ENCODE measurements around the gene FAHD1. TPM values are rescaled to one million over a fixed set of nuclear protein-coding genes. Genes with fewer than 3 reads are reported as not detected.
"Not testable (repeated sequence)": the region's sequence is repeated elsewhere in the genome, so short reads cannot be mapped to it uniquely, and the experiment has no call there.

Gene FAHD1
- total and polyA plus RNA-seq, 4 donors = 7.4 to 42.1 (median 12.5) TPM

- H3K4me3 ChIP-seq (ENCODE audit: low read length in 2 of 2) = no peak overlapping the region
- ATAC-seq (ENCODE audit: low FRiP score) (no peak), DNase-seq (peak; percentile 45 to 73)
- intact Hi-C loops (cut with DNase I) = no loop called here
- H3K4me1 ChIP-seq (ENCODE audit: control insufficient read depth in 1 of 2, insufficient read depth in 2 of 2, low read length in 2 of 2) = no peaks in the 10 kb centered on the region
- no peaks in the 10 kb centered on the region for H3K27me3 ChIP-seq (ENCODE audit: control insufficient read depth in 1 of 2, insufficient read depth in 2 of 2, low read length in 1 of 2)
- H3K36me3 ChIP-seq (ENCODE audit: control insufficient read depth in 1 of 2, insufficient read depth in 2 of 2, low read length in 1 of 2) = no peaks in the 10 kb centered on the region
- H3K27ac ChIP-seq (ENCODE audit: low read depth in 1 of 2, low read length in 2 of 2) = no peak overlapping the region
- 86 to 89% methylated on average over 28 to 33 of the region's 33 CpGs for WGBS, 2 donors
- peaks cover under 1% of the 10 kb centered on the region for H3K9me3 ChIP-seq (ENCODE audit: control insufficient read depth, low read length)
Measured at GRCh38 chr16:1792836-1793577, 34.0 kb upstream of the FAHD1 start.

- DNase-seq = peak in 1 of 2 donors; percentile 72
- intact Hi-C loops (cut with DNase I) = no loop called here
- Histone ChIP-seq H3K9me3 (ENCODE audit: control insufficient read depth, low read length) (peaks cover 2% of the 10 kb centered on the region), H3K27me3 (ENCODE audit: control insufficient read depth in 1 of 2, insufficient read depth in 2 of 2, low read length in 1 of 2) (no peaks in the 10 kb centered on the region), H3K4me3 (ENCODE audit: low read length in 2 of 2) (no peak within 1 kb of the TSS), H3K4me1 (ENCODE audit: control insufficient read depth in 1 of 2, insufficient read depth in 2 of 2, low read length in 2 of 2) (no peaks in the 10 kb centered on the region), H3K36me3 (ENCODE audit: control insufficient read depth in 1 of 2, insufficient read depth in 2 of 2, low read length in 1 of 2) (no peaks in the 10 kb centered on the region), H3K27ac (ENCODE audit: low read depth in 1 of 2, low read length in 2 of 2) (no peak within 1 kb of the TSS)
- no peak for ATAC-seq (ENCODE audit: low FRiP score)
- WGBS, 2 donors = 59 to 60% methylated on average over 21 to 28 of the region's 28 CpGs
Measured at GRCh38 chr16:1793578-1794220, 33.3 kb upstream of the FAHD1 start, which contains the start of gene IGFALS. TSS of gene IGFALS (minus strand) at chr16:1793705. CDS start at chr16:1793652, 53 bp downstream.

- intact Hi-C loops (cut with DNase I) = no loop called here
- Histone ChIP-seq H3K9me3 (ENCODE audit: control insufficient read depth, low read length) (peaks cover 2% of the 10 kb centered on the region), H3K4me3 (ENCODE audit: low read length in 2 of 2) (no peak overlapping the region), H3K4me1 (ENCODE audit: control insufficient read depth in 1 of 2, insufficient read depth in 2 of 2, low read length in 2 of 2) (no peaks in the 10 kb centered on the region), H3K36me3 (ENCODE audit: control insufficient read depth in 1 of 2, insufficient read depth in 2 of 2, low read length in 1 of 2) (no peaks in the 10 kb centered on the region), H3K27ac (ENCODE audit: low read depth in 1 of 2, low read length in 2 of 2) (no peak overlapping the region), H3K27me3 (ENCODE audit: control insufficient read depth in 1 of 2, insufficient read depth in 2 of 2, low read length in 1 of 2) (no peaks in the 10 kb centered on the region)
- WGBS, 2 donors = 47 to 56% methylated on average over 18 of the region's 18 CpGs
- DNase-seq (peak in 1 of 2 donors; percentile 70), ATAC-seq (ENCODE audit: low FRiP score) (no peak)
Measured at GRCh38 chr16:1794221-1794871, 32.7 kb upstream of the FAHD1 start.

GRCh38 chr16:1794908-1795666 is 31.9 kb upstream of the FAHD1 start:
- no peaks in the 10 kb centered on the region for H3K4me1 ChIP-seq (ENCODE audit: control insufficient read depth in 1 of 2, insufficient read depth in 2 of 2, low read length in 2 of 2)
- no peak overlapping the region for H3K4me3 ChIP-seq (ENCODE audit: low read length in 2 of 2)
- no peak for ATAC-seq (ENCODE audit: low FRiP score)
- no peak overlapping the region for H3K27ac ChIP-seq (ENCODE audit: low read depth in 1 of 2, low read length in 2 of 2)
- intact Hi-C loops (cut with DNase I) = no loop called here
- WGBS, 2 donors = 80% methylated on average over 32 of the region's 32 CpGs
- H3K9me3 ChIP-seq (ENCODE audit: control insufficient read depth, low read length) = peaks cover 2% of the 10 kb centered on the region
- H3K27me3 ChIP-seq (ENCODE audit: control insufficient read depth in 1 of 2, insufficient read depth in 2 of 2, low read length in 1 of 2) = no peaks in the 10 kb centered on the region
- peak in 1 of 2 donors; percentile 66 for DNase-seq
- H3K36me3 ChIP-seq (ENCODE audit: control insufficient read depth in 1 of 2, insufficient read depth in 2 of 2, low read length in 1 of 2) = no peaks in the 10 kb centered on the region

- H3K4me1 ChIP-seq (ENCODE audit: control insufficient read depth in 1 of 2, insufficient read depth in 2 of 2, low read length in 2 of 2); H3K9me3 ChIP-seq (ENCODE audit: control insufficient read depth, low read length); H3K27ac ChIP-seq (ENCODE audit: low read depth in 1 of 2, low read length in 2 of 2); H3K36me3 ChIP-seq (ENCODE audit: control insufficient read depth in 1 of 2, insufficient read depth in 2 of 2, low read length in 1 of 2); ATAC-seq (ENCODE audit: low FRiP score); intact Hi-C loops (cut with DNase I); DNase-seq; H3K27me3 ChIP-seq (ENCODE audit: control insufficient read depth in 1 of 2, insufficient read depth in 2 of 2, low read length in 1 of 2); H3K4me3 ChIP-seq (ENCODE audit: low read length in 2 of 2): not testable (repeated sequence)
- 71 to 86% methylated on average over 5 of the region's 5 CpGs for WGBS, 2 donors
Measured at GRCh38 chr16:1799263-1799662, 27.7 kb upstream of the FAHD1 start.

GRCh38 chr16:1800701-1801100 is 26.3 kb upstream of the FAHD1 start:
- no peak for ATAC-seq (ENCODE audit: low FRiP score)
- intact Hi-C loops (cut with DNase I) = no loop called here
- H3K9me3 ChIP-seq (ENCODE audit: control insufficient read depth, low read length) = peaks cover 2% of the 10 kb centered on the region
- H3K4me1 ChIP-seq (ENCODE audit: control insufficient read depth in 1 of 2, insufficient read depth in 2 of 2, low read length in 2 of 2) = no peaks in the 10 kb centered on the region
- WGBS, 2 donors = 84 to 85% methylated on average over 10 of the region's 10 CpGs
- no peaks in the 10 kb centered on the region for H3K36me3 ChIP-seq (ENCODE audit: control insufficient read depth in 1 of 2, insufficient read depth in 2 of 2, low read length in 1 of 2)
- no peaks in the 10 kb centered on the region for H3K27me3 ChIP-seq (ENCODE audit: control insufficient read depth in 1 of 2, insufficient read depth in 2 of 2, low read length in 1 of 2)
- no peak overlapping the region for H3K27ac ChIP-seq (ENCODE audit: low read depth in 1 of 2, low read length in 2 of 2)
- H3K4me3 ChIP-seq (ENCODE audit: low read length in 2 of 2) = no peak overlapping the region
- no peak for DNase-seq

- H3K36me3 ChIP-seq (ENCODE audit: control insufficient read depth in 1 of 2, insufficient read depth in 2 of 2, low read length in 1 of 2) = peaks cover 0 to 2% of the 10 kb centered on the region in 2 donors
- no peak overlapping the region for H3K27ac ChIP-seq (ENCODE audit: low read depth in 1 of 2, low read length in 2 of 2)
- no peaks in the 10 kb centered on the region for H3K27me3 ChIP-seq (ENCODE audit: control insufficient read depth in 1 of 2, insufficient read depth in 2 of 2, low read length in 1 of 2)
- ATAC-seq (ENCODE audit: low FRiP score) = no peak
- intact Hi-C loops (cut with DNase I) = no loop called here
- H3K9me3 ChIP-seq (ENCODE audit: control insufficient read depth, low read length) = no peaks in the 10 kb centered on the region
- no peak overlapping the region for H3K4me3 ChIP-seq (ENCODE audit: low read length in 2 of 2)
- no peaks in the 10 kb centered on the region for H3K4me1 ChIP-seq (ENCODE audit: control insufficient read depth in 1 of 2, insufficient read depth in 2 of 2, low read length in 2 of 2)
- WGBS, 2 donors = 85 to 91% methylated on average over 10 of the region's 10 CpGs
- DNase-seq = no peak
Measured at GRCh38 chr16:1807626-1808025, 19.4 kb upstream of the FAHD1 start.

- Histone ChIP-seq H3K27me3 (ENCODE audit: control insufficient read depth in 1 of 2, insufficient read depth in 2 of 2, low read length in 1 of 2) (no peaks in the 10 kb centered on the region), H3K36me3 (ENCODE audit: control insufficient read depth in 1 of 2, insufficient read depth in 2 of 2, low read length in 1 of 2) (peaks cover 0 to 2% of the 10 kb centered on the region in 2 donors), H3K4me3 (ENCODE audit: low read length in 2 of 2) (no peak overlapping the region), H3K27ac (ENCODE audit: low read depth in 1 of 2, low read length in 2 of 2) (no peak overlapping the region), H3K4me1 (ENCODE audit: control insufficient read depth in 1 of 2, insufficient read depth in 2 of 2, low read length in 2 of 2) (no peaks in the 10 kb centered on the region), H3K9me3 (ENCODE audit: control insufficient read depth, low read length) (no peaks in the 10 kb centered on the region)
- WGBS, 2 donors = 79 to 88% methylated on average over 18 of the region's 18 CpGs
- DNase-seq = no peak
- intact Hi-C loops (cut with DNase I) = no loop called here
- ATAC-seq (ENCODE audit: low FRiP score) = no peak
Measured at GRCh38 chr16:1808691-1809090, 18.3 kb upstream of the FAHD1 start.
